Tibial nerve (tissue), 4 donors: ENCODE results near the gene TRIM29. TPM values are rescaled to one million over a fixed set of nuclear protein-coding genes. Genes with fewer than 3 reads are reported as not detected.

Experiments used
- DNase-seq, 2 donors: peaks; one replicate each; pipeline ENCODE4 v3.0.0-alpha.2; 2019; ENCODE audit warnings: low spot score in 2 of 2
- H3K27ac ChIP-seq, 4 donors: fragments of 200-600 bp; sonication (generic) in 3 of 4; one replicate each; pipeline ENCODE4 v1.5.1; 2017 to 2019; ENCODE audit warnings: mild to moderate bottlenecking in 1 of 4
- H3K27me3 ChIP-seq, 2 donors: fragments of 200-600 bp; sonication (generic) in 1 of 2; one replicate each; pipeline versions ENCODE4 v1.5.1 to v1.6.0; 2017 to 2019
- H3K36me3 ChIP-seq, 3 donors: fragments of 200-600 bp; sonication (generic); one replicate each; pipeline ENCODE4 v1.5.1; 2018 to 2019
- H3K4me1 ChIP-seq, 4 donors: fragments of 200-600 bp; sonication (generic) in 3 of 4; one replicate each; pipeline ENCODE4 v1.5.1; 2017 to 2019
- H3K4me3 ChIP-seq, 4 donors: fragments of 200-600 bp; sonication (generic) in 3 of 4; one replicate each; pipeline ENCODE4 v1.5.1; 2017 to 2019; ENCODE audit warnings: mild to moderate bottlenecking in 1 of 4, moderate library complexity in 1 of 4
- H3K9me3 ChIP-seq, 4 donors: fragments of 200-600 bp; sonication (generic) in 3 of 4; one replicate each; pipeline ENCODE4 v1.5.1; 2017 to 2019
- EP300 ChIP-seq, 2 donors: sonication (generic); formaldehyde crosslinking; IDR thresholded peaks; one replicate each; pipeline ENCODE4 v1.6.1; 2017; ENCODE audit warnings: antibody characterized with exemption in 2 of 2, mild to moderate bottlenecking in 1 of 2
- POLR2A ChIP-seq, 2 donors: fragments of 450-650 bp; IDR thresholded peaks; one replicate each; pipeline ENCODE4 v1.6.1; 2017; ENCODE audit warnings: antibody characterized with exemption in 2 of 2, mild to moderate bottlenecking in 2 of 2, moderate library complexity in 2 of 2
- WGBS, 2 donors: methylation state at CpG; one replicate each; pipeline ENCODE4 v1.1.5; 2018; 5-methylcytosine and 5-hydroxymethylcytosine counted together
- total RNA-seq, 4 donors: library from RNA; depleted of rRNA; stranded (reverse); fragments of >200 nt; gene quantifications; one replicate each; pipeline ENCODE4 v1.1.0, GENCODE V29; 2016
- TF ChIP-seq, protein P1 (sequence below), 5 experiments: fragments of 200-600 bp in 3 of 5; fragments of 450-650 bp in 2 of 5; sonication (generic) in 3 of 5; IDR thresholded peaks; one replicate each; pipeline ENCODE4 v1.5.1; 2016 to 2019; ENCODE audit warnings: antibody characterized with exemption in 5 of 5, mild to moderate bottlenecking in 3 of 5, moderate library complexity in 2 of 5

Gene TRIM29
- total RNA-seq, 4 donors from 2014 or later, result 2.4 to 64.9 (median 40.7) TPM

DNA sequence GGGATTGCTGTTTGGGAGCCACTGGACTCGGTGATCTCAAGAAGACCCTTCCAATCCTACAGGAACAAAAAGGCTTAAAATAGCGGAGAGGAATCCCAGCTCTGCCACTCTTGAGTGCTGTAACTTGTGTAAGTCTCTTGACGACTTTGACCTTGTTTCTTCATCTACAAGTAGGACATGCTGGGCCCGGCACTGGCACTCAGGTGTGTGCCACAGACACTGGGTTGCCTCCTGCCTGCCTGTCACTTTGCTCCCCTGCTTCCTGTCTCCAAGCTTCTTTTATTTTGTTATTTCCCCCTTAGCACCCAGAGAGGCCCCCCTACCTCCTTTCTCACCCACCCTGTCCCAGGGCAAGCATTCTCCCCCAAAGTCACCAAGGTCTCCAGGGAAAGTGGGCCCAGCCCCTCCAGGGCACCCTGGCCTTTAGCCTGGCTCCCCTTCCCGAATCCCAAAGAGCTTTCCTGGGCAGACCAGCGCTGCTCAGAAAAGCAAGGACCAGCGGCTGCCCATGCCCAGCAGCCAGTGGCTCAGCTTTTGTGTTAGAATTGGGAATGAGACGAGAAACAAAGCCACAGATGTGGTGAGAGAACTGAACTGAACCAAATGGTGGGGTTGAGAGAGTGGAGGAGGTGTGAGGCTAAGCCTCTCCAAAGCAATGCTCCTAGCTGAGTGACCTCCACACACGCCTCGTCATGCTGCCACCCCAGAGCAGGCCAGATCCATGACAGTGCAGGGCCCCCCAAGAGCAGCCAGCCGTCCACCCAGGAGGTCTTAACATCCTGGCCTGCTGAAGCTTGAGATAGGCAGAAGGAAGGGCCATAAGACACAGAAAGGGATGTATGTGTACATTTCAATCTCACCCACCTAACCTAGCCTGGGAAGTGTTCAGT is 4.5 kb downstream of the TRIM29 start:
- DNase-seq, result peak in 1 of 2 donors; percentile 7
- 90 to 95% methylated on average over 11 of the region's 11 CpGs for WGBS, 2 donors

DNA sequence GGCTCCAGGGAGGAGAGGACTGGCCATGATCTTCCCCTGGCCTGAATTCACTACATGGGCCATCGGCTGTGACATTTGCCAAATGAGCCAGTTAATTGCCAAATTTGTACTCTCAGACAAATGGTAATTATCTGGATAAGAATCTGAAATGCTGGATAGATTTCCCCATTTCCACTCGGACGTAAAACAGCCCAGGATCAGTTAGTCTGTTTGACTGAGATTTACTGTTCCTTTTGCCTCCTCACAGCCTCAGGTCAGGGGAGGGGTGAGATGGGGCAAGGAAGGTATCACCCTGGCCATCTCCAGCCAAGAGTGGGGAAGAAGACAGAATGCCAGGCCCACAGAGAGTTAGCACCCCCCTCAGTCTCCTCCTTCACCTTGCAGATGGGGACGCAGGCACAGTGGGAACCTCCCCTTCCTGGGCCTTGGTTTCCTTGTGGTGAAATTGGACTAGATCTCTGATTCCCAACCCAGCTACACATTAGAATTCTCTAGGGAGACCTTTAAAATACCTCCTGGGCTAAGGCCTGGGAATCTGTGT is 5.2 kb downstream of the TRIM29 start:
- no peak overlapping the region for H3K27ac ChIP-seq
- peaks cover 0 to 11% (median 0%) of the 10 kb centered on the region in 4 donors for H3K4me1 ChIP-seq
- 78 to 92% methylated on average over 4 of the region's 4 CpGs for WGBS, 2 donors
- TF ChIP-seq, protein P1, sequence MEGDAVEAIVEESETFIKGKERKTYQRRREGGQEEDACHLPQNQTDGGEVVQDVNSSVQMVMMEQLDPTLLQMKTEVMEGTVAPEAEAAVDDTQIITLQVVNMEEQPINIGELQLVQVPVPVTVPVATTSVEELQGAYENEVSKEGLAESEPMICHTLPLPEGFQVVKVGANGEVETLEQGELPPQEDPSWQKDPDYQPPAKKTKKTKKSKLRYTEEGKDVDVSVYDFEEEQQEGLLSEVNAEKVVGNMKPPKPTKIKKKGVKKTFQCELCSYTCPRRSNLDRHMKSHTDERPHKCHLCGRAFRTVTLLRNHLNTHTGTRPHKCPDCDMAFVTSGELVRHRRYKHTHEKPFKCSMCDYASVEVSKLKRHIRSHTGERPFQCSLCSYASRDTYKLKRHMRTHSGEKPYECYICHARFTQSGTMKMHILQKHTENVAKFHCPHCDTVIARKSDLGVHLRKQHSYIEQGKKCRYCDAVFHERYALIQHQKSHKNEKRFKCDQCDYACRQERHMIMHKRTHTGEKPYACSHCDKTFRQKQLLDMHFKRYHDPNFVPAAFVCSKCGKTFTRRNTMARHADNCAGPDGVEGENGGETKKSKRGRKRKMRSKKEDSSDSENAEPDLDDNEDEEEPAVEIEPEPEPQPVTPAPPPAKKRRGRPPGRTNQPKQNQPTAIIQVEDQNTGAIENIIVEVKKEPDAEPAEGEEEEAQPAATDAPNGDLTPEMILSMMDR (IDR thresholded peaks at IDR 0.05), result no peak
- no peaks in the 10 kb centered on the region for H3K36me3 ChIP-seq
- H3K4me3 ChIP-seq, result no peak overlapping the region
- H3K9me3 ChIP-seq, result no peaks in the 10 kb centered on the region
- H3K27me3 ChIP-seq, result no peaks in the 10 kb centered on the region
- DNase-seq, result no peak

More for the DNA sequence above, 4.5 kb downstream of the TRIM29 start:
- Histone ChIP-seq H3K27me3 (no peaks in the 10 kb centered on the region), H3K4me1 (peaks cover 0 to 8% (median 0%) of the 10 kb centered on the region in 4 donors), H3K4me3 (no peak overlapping the region), H3K27ac (no peak overlapping the region), H3K36me3 (no peaks in the 10 kb centered on the region), H3K9me3 (no peaks in the 10 kb centered on the region)
- TF ChIP-seq EP300 (IDR thresholded peaks at IDR 0.05) (no peak), POLR2A (IDR thresholded peaks at IDR 0.05) (no peak)
- TF ChIP-seq, protein P1 (IDR thresholded peaks at IDR 0.05), result no peak

DNA sequence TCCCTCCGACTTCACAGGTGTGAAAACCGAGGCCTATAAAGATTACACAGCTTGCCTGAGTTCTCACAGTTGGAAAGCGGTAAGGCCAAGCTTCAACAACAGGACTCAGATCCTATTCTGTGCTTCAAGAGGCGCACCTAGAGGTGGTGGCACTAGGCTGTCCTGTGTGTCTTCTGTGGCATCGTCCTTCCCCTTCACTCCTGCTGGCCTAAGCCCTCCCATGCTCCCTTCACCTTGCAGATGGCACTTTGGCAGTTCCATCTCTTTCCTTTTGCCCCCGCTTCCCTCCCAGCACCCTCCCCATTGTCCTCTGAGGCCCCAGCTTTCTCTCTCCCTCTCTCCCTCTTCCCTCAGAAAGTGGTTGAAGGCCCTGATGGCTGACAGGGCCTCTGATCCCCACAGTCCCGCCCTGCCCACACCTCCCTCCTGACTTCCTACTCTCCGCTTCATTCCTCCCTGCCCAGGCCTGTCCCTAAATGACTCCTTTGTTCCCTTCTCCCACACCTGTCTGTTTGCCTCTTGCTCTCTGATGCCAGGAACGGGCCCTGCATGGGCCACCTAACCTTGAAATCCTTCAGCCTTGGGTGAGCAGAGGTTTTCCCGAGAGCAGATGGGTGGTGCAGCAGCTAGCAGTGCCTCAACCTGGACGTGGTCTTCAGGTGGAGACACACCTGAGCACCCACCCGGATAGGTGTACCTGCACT is 5.8 kb downstream of the TRIM29 start:
- Histone ChIP-seq H3K4me3 (no peak overlapping the region), H3K9me3 (no peaks in the 10 kb centered on the region), H3K36me3 (no peaks in the 10 kb centered on the region), H3K27ac (no peak overlapping the region), H3K27me3 (no peaks in the 10 kb centered on the region), H3K4me1 (peaks cover 0 to 11% (median 0%) of the 10 kb centered on the region in 4 donors)
- no peak for DNase-seq
- TF ChIP-seq, protein P1 (IDR thresholded peaks at IDR 0.05), result no peak
- no peak for TF ChIP-seq EP300 (IDR thresholded peaks at IDR 0.05)
- no peak for TF ChIP-seq POLR2A (IDR thresholded peaks at IDR 0.05)
- WGBS, 2 donors, result 68 to 69% methylated on average over 12 of the region's 12 CpGs

DNA sequence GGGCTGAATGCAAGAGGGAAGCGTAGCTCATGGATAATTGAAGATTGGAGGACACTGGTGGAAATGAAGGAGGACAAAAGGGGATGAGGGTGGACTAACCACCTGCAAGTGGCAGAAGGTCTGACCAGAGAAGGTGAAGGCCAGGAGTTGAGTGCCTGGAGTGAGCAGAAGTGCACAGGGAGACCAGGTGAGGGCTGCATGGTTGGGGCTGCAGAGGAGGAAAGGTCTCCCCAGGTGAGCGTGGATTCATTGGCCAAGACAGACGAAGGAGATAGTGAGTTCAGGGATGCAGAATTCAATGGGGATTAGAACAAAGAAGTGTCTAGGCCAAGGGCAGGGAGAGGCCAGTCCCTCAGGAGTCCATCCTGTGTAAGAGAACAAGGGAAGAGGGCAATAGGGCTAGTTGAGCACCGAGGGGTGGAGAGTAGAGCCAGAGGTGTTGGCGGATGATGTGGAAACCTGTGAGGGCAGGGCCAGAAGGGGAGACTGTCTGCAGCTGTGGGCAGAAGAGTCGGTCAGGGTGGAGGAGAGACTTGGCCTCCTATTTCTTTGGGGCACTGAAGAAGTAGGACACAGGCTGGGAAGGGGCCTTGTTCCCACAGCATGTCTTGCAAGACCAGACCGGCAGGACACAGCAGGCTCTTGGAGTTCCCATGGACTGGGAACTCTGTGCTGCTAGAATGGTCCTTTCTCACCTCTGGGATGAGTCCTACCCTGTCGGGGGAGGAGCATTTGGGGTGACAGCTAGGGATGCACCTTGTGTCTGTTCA is 6.7 kb downstream of the TRIM29 start:
- Histone ChIP-seq H3K27me3 (no peaks in the 10 kb centered on the region), H3K9me3 (no peaks in the 10 kb centered on the region), H3K4me1 (peaks cover 0 to 11% (median 0%) of the 10 kb centered on the region in 4 donors), H3K36me3 (no peaks in the 10 kb centered on the region), H3K27ac (no peak overlapping the region), H3K4me3 (no peak overlapping the region)
- WGBS, 2 donors, result 87% methylated on average over 8 of the region's 8 CpGs
- TF ChIP-seq, protein P1 (IDR thresholded peaks at IDR 0.05), result no peak
- no peak for TF ChIP-seq POLR2A (IDR thresholded peaks at IDR 0.05)
- TF ChIP-seq EP300 (IDR thresholded peaks at IDR 0.05), result no peak
- DNase-seq, result peak in 1 of 2 donors; percentile 6
